Endometrial microvascular endothelial cells (primary cell): ENCODE data around the gene ANKRD36. TPM values are rescaled to one million over a fixed set of nuclear protein-coding genes. Genes with fewer than 3 reads are reported as not detected.
"Not testable (repeated sequence)": the region's sequence is repeated elsewhere in the genome, so short reads cannot be mapped to it uniquely, and the experiment has no call there.

ENCODE experiments used
- in situ Hi-C: cut with HindIII; loops from 2 replicates; pipeline ENCODE4 v1.10.0; 2017; ENCODE audit warnings: low sequenced_read_pairs, low pct_unique_long_range_greater_than_20kb; ENCODE audit errors: inconsistent ontology term
- total RNA-seq: library from RNA; depleted of rRNA; stranded (reverse); fragments of >200 nt; gene quantifications from one replicate; pipeline ENCODE4 v1.2.3, GENCODE V29; 2015; ENCODE audit errors: inconsistent ontology term

ANKRD36 gene
- total RNA-seq, result 4.1 TPM

GRCh38 chr2:97113050-97113881, at the start of gene ANKRD36:
Gene ANKRD36 (plus strand): TSS chr2:97113153. CDS start chr2:97113740, 587 bp downstream.
- in situ Hi-C loops, result not testable (repeated sequence)

- in situ Hi-C loops, result not testable (repeated sequence)
Observed at GRCh38 chr2:97066030-97066429, 46.9 kb upstream of the ANKRD36 start.

GRCh38 chr2:97067279-97068004, 45.5 kb upstream of the ANKRD36 start:
- in situ Hi-C loops, result no loop called here

- in situ Hi-C loops, result no loop called here
Observed at GRCh38 chr2:97068074-97068473, 44.9 kb upstream of the ANKRD36 start.

- in situ Hi-C loops, result not testable (repeated sequence)
Observed at GRCh38 chr2:97068722-97069121, 44.2 kb upstream of the ANKRD36 start.

- in situ Hi-C loops, result not testable (repeated sequence)
Observed at GRCh38 chr2:97070915-97071314, 42.0 kb upstream of the ANKRD36 start.

- in situ Hi-C loops, result not testable (repeated sequence)
Observed at GRCh38 chr2:97077213-97077612, 35.7 kb upstream of the ANKRD36 start.

GRCh38 chr2:97080855-97081254, 32.1 kb upstream of the ANKRD36 start:
- in situ Hi-C loops, result not testable (repeated sequence)

GRCh38 chr2:97082206-97082605, 30.7 kb upstream of the ANKRD36 start:
- in situ Hi-C loops, result not testable (repeated sequence)

GRCh38 chr2:97083516-97083915, 29.4 kb upstream of the ANKRD36 start:
- in situ Hi-C loops, result not testable (repeated sequence)

GRCh38 chr2:97085093-97085492, 27.9 kb upstream of the ANKRD36 start:
- in situ Hi-C loops, result not testable (repeated sequence)

- in situ Hi-C loops, result not testable (repeated sequence)
Observed at GRCh38 chr2:97088706-97089105, 24.2 kb upstream of the ANKRD36 start.

- in situ Hi-C loops, result not testable (repeated sequence)
Observed at GRCh38 chr2:97092946-97093345, 20.0 kb upstream of the ANKRD36 start.

- in situ Hi-C loops, result not testable (repeated sequence)
Observed at GRCh38 chr2:97093983-97094771, 18.8 kb upstream of the ANKRD36 start.

- in situ Hi-C loops, result not testable (repeated sequence)
Observed at GRCh38 chr2:97094772-97095611, 18.0 kb upstream of the ANKRD36 start, which contains the start of gene FAHD2B. Gene FAHD2B (minus strand): TSS chr2:97094882. CDS start chr2:97091706, 3,176 bp downstream.

- in situ Hi-C loops, result no loop called here
Observed at GRCh38 chr2:97095661-97096060, 17.3 kb upstream of the ANKRD36 start.

GRCh38 chr2:97098786-97099372, 14.1 kb upstream of the ANKRD36 start:
- in situ Hi-C loops, result not testable (repeated sequence)

GRCh38 chr2:97106878-97107277, 6.1 kb upstream of the ANKRD36 start:
- in situ Hi-C loops, result not testable (repeated sequence)
